Aorta (tissue), 5 donors: Measurements from ENCODE around the gene MUC4. TPM values are rescaled to one million over a fixed set of nuclear protein-coding genes. Genes with fewer than 3 reads are reported as not detected.

Source experiments
- ATAC-seq: fragments of 200-7000 bp; cut with Tn5 transposase; one replicate; pipeline ENCODE4 v1.9.1; 2022; ENCODE audit warnings: moderate library complexity; ENCODE audit not compliant: low FRiP score
- DNase-seq, 2 donors: peaks; one replicate each; pipeline ENCODE4 v3.0.0-alpha.2; 2020
- H3K27ac ChIP-seq, 2 donors: one replicate each; pipeline ENCODE4 v1.5.1; 2013; ENCODE audit warnings: low read length in 2 of 2, mild to moderate bottlenecking in 2 of 2, moderate library complexity in 2 of 2, control low read depth in 1 of 2, inconsistent platforms in 1 of 2, low read depth in 1 of 2
- H3K27me3 ChIP-seq, 2 donors: one replicate each; pipeline ENCODE4 v1.6.1; 2013; ENCODE audit warnings: control low read depth in 1 of 2, low read length in 1 of 2, mild to moderate bottlenecking in 1 of 2, moderate library complexity in 1 of 2; ENCODE audit not compliant: insufficient read depth in 2 of 2, control insufficient read depth in 1 of 2
- H3K36me3 ChIP-seq, 2 donors: one replicate each; pipeline ENCODE4 v1.6.1; 2013; ENCODE audit warnings: control low read depth in 1 of 2, low read length in 1 of 2, mild to moderate bottlenecking in 1 of 2; ENCODE audit not compliant: insufficient read depth in 2 of 2, control insufficient read depth in 1 of 2
- H3K4me1 ChIP-seq, 2 donors: one replicate each; pipeline ENCODE4 v1.6.1; 2013; ENCODE audit warnings: low read length in 2 of 2, control low read depth in 1 of 2, mild to moderate bottlenecking in 1 of 2, moderate library complexity in 1 of 2; ENCODE audit not compliant: insufficient read depth in 2 of 2, control insufficient read depth in 1 of 2
- H3K4me3 ChIP-seq, 2 donors: one replicate each; pipeline ENCODE4 v1.5.1; 2013; ENCODE audit warnings: low read length in 2 of 2, control low read depth in 1 of 2, mild to moderate bottlenecking in 1 of 2
- H3K9me3 ChIP-seq: one replicate; pipeline ENCODE4 v1.6.1; 2013; ENCODE audit warnings: mild to moderate bottlenecking, low read length; ENCODE audit not compliant: control insufficient read depth
- WGBS, 2 donors: extraction: QIAGEN DNeasy Blood & Tissue Kit; methylation state at CpG; one replicate each; pipeline ENCODE4 v1.1.7; 2013; 5-methylcytosine and 5-hydroxymethylcytosine counted together
- intact Hi-C, 2 donors: fragments of 100-400 bp; cut with DNase I; formaldehyde crosslinking; loops; one replicate each; pipeline versions ENCODE4 v1.14.2 to v1.15.0; 2022
- polyA plus RNA-seq, 2 donors: library from polyadenylated mRNA; stranded (reverse); fragments of 200-250 nt; gene quantifications; one replicate each; pipeline ENCODE4 v1.2.3, GENCODE V29; 2013
- total RNA-seq, 2 donors: library from RNA; stranded (reverse); fragmentation: NEBNext Ultra II Directional; extraction: Animal tissue kit (Norgen Biotek cat#: 25700); gene quantifications; one replicate each; pipeline ENCODE4 v1.2.1, GENCODE V29; 2021
- donor health status: healthy with polysubstance abuse.
- donor health status: Bipolar disorder and iron deficiency.
- donor health status: DM: no; HTN: no; CAD: no.
- donor health status: DM: no; HTN: no; CAD: no.
- donor health status: DM: yes; HTN: yes; CAD: no.

Gene MUC4
- total and polyA plus RNA-seq, 4 donors, result 0.06 to 0.25 (median 0.08) TPM; not detected in 1

DNA sequence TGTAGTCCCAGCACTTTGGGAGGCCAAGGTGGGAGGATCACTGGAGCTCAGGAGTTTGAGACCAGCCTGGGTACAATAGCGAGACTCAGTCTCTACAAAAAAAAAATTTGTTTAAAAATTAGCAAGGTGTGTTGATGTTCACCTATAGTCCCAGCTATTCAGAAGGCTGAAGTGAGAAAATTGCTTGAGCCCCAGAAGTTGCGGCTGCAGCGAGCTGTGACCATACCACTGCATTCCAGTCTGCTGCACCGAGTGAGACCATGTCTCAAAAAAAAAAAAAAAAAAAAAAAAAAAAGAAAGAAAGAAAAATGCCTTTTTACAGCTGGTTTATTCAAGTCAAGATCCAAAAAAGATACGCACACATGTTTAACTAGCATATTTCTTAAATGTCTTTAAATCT, 108.0 kb downstream of the MUC4 start:
- Histone ChIP-seq H3K27ac (no peak overlapping the region), H3K4me3 (no peak overlapping the region), H3K9me3 (no peaks in the 10 kb centered on the region), H3K27me3 (no peaks in the 10 kb centered on the region), H3K4me1 (no peaks in the 10 kb centered on the region), H3K36me3 (peaks cover 0 to 6% of the 10 kb centered on the region in 2 donors)
- 72 to 75% methylated on average over 5 of the region's 5 CpGs for WGBS, 2 donors
- DNase-seq, result peak in 1 of 2 donors; percentile 21
- ATAC-seq, result no peak
- intact Hi-C loops, result no loop called here

DNA sequence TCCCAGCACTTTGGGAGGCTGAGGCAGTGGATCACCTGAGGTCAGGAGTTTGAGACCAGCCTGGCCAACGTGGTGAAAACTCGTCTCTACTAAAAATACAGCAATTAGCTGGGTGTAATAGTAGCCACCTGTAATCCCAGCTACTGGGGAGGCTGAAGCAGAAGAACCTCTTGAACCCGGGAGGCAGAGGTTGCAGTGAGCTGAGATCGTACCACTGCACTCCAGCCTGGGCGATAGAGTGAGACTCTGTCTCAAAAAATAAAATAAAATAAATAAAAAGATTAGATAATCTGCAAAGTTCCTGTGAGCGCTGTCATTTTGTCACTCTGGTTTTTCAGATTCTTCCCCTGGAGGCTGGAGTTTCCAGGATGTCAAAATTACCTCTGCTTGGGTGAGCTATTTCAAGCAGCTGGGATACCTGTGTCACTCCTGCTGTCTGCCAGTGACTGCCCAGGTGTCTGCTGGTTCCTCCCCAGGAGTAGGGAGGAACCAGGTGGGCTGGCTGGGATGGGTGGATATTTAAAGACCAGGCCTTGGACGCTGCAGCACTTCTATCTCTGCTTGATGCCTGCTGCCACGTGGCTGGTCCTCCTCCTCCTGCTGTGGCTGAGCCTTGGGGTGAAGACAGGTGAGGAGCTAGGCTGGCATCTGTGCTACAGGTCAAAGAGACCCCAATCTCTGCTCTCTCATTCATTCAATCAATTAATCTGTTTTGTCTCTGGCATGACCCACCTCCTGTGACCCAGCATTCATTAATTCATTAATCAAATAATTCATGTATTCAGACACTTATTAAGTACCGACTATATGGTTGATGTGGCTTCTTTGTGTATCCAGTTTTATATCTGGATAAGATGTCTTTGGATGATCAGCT, 110.5 kb downstream of the MUC4 start:
- H3K27ac ChIP-seq, result no peak overlapping the region
- intact Hi-C loops, result no loop called here
- H3K4me3 ChIP-seq, result no peak overlapping the region
- peak; percentile 53 to 66 for DNase-seq
- WGBS, 2 donors, result 69 to 72% methylated on average over 9 of the region's 9 CpGs
- no peak for ATAC-seq
- H3K9me3 ChIP-seq, result no peaks in the 10 kb centered on the region
- no peaks in the 10 kb centered on the region for H3K36me3 ChIP-seq
- H3K4me1 ChIP-seq, result no peaks in the 10 kb centered on the region
- H3K27me3 ChIP-seq, result no peaks in the 10 kb centered on the region

DNA sequence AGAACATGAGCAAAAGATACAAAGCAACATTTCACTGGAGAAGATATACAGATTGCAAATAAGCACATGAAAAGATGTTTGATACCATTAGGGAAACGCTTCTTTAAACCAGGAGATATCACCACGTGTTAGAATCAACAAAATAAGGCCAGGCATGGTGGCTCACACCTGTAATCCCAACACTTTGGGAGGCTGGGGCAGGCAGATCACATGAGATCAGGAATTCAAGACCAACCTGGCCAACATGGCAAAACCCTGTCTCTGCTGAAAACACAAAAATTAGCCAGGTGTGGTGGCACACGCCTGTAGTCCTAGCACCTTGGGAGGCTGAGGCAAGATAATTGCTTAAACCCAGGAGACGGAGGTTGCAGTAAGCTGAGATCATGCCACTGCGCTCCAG, 111.4 kb downstream of the MUC4 start:
- DNase-seq (peak in 1 of 2 donors; percentile 51), ATAC-seq (no peak)
- H3K27me3 ChIP-seq, result no peaks in the 10 kb centered on the region
- H3K4me1 ChIP-seq, result no peaks in the 10 kb centered on the region
- 89 to 91% methylated on average over 5 of the region's 5 CpGs for WGBS, 2 donors
- H3K36me3 ChIP-seq, result no peaks in the 10 kb centered on the region
- no peak overlapping the region for H3K27ac ChIP-seq
- intact Hi-C loops, result no loop called here
- no peaks in the 10 kb centered on the region for H3K9me3 ChIP-seq
- no peak overlapping the region for H3K4me3 ChIP-seq

DNA sequence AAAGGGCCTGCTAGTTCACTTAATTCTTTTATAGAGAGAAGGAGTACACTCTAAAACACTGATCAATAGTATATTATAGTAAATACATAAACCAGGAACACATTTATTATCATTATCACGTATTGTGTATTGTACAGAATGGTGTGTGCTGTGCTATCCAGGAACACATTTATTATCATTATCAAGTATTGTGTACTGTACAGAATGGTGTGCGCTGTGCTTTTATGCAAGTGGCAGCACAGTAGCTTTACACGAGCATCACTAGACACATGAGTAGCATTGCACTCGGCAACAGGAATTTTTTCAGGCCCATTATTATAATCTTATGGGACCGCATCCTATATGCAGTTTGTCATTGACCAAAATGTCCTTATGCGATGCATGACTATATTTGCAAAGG, 111.9 kb downstream of the MUC4 start:
- H3K4me3 ChIP-seq, result no peak overlapping the region
- 76 to 80% methylated on average over 6 of the region's 6 CpGs for WGBS, 2 donors
- H3K27me3 ChIP-seq, result no peaks in the 10 kb centered on the region
- no peak for DNase-seq
- no peaks in the 10 kb centered on the region for H3K9me3 ChIP-seq
- intact Hi-C loops, result no loop called here
- no peak for ATAC-seq
- H3K36me3 ChIP-seq, result no peaks in the 10 kb centered on the region
- H3K4me1 ChIP-seq, result no peaks in the 10 kb centered on the region
- no peak overlapping the region for H3K27ac ChIP-seq

DNA sequence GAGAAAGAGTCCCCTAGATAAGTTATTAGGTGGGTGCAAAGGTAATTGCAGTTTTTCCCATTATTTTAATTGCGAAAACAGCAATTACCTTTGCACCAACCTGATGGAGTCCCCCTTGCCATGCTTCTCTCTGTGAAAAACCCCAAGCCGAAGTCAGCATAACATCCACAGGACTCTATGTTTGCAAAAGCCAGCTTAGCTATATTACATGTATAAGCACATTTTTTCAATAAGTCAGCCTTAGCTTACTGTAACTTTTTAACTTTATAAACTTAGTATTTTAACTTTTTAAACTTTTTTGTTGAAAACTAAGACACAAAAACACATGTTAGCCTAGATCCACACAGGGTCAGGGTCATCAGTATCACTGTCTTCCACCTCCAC, 112.3 kb downstream of the MUC4 start:
- no peaks in the 10 kb centered on the region for H3K36me3 ChIP-seq
- H3K27me3 ChIP-seq, result no peaks in the 10 kb centered on the region
- DNase-seq (no peak), ATAC-seq (no peak)
- intact Hi-C loops, result no loop called here
- no peak overlapping the region for H3K4me3 ChIP-seq
- WGBS, 2 donors, result 75 to 81% methylated on average over 2 of the region's 2 CpGs
- H3K4me1 ChIP-seq, result no peaks in the 10 kb centered on the region
- H3K27ac ChIP-seq, result no peak overlapping the region
- H3K9me3 ChIP-seq, result no peaks in the 10 kb centered on the region

DNA sequence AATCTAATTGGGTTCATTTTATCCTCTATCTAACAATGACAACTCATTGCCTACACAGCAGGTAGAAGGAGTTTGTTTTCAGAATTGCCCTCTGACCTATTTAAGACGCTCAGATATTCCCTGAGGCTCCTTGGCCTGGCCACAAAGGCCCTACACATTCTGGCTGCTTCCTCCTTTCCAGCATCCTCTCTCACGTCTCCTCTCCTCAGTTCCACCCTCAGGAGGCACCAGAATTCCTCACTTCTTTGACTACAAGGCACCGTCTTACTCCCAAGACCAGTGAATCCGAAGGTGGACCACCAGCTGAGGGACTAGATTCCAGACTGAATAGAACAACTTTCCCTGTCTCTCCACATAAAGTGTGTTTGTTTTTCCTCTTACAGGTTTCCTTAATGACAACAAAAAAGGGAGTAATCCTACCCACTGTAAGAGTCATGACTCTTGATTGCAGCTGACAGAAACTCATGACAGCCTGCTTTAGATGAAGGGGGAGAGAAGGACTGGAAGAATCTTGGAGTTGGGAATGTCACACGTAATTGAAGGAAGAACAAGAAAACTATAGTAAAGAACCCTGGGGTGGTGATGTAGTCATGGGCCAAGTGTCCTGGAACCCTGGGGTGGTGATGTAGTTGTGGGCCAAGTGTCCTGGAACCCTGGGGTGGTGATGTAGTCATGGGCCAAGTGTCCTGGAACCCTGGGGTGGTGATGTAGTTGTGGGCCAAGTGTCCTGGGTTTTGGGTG, 112.9 kb downstream of the MUC4 start:
- Histone ChIP-seq H3K27ac (no peak overlapping the region), H3K36me3 (no peaks in the 10 kb centered on the region), H3K4me1 (no peaks in the 10 kb centered on the region), H3K9me3 (no peaks in the 10 kb centered on the region), H3K4me3 (no peak overlapping the region), H3K27me3 (no peaks in the 10 kb centered on the region)
- intact Hi-C loops, result no loop called here
- WGBS, 2 donors, result 60 to 65% methylated on average over 5 of the region's 5 CpGs
- DNase-seq (peak in 1 of 2 donors; percentile 24), ATAC-seq (no peak)

DNA sequence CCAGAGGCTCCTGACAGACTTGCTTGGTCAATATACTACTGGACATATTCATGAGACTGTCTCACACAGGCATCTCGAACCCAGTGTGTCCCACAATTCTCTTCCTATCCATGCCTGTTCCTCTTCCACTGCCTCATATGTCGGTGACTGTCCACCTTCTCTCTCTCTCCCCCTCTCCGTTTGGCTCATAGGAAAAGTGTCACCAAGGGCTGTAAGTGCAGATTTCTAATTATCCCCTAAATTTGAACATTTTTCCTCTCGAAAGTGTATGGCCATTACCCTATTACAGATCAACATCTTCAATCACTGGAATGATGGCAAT, 113.4 kb downstream of the MUC4 start:
- no peaks in the 10 kb centered on the region for H3K9me3 ChIP-seq
- no peak overlapping the region for H3K27ac ChIP-seq
- intact Hi-C loops, result no loop called here
- peak in 1 of 2 donors; percentile 1 for DNase-seq
- H3K36me3 ChIP-seq, result no peaks in the 10 kb centered on the region
- peak; percentile 2 for ATAC-seq
- no peaks in the 10 kb centered on the region for H3K27me3 ChIP-seq
- 82 to 83% methylated on average over 4 of the region's 4 CpGs for WGBS, 2 donors
- H3K4me3 ChIP-seq, result no peak overlapping the region
- no peaks in the 10 kb centered on the region for H3K4me1 ChIP-seq

DNA sequence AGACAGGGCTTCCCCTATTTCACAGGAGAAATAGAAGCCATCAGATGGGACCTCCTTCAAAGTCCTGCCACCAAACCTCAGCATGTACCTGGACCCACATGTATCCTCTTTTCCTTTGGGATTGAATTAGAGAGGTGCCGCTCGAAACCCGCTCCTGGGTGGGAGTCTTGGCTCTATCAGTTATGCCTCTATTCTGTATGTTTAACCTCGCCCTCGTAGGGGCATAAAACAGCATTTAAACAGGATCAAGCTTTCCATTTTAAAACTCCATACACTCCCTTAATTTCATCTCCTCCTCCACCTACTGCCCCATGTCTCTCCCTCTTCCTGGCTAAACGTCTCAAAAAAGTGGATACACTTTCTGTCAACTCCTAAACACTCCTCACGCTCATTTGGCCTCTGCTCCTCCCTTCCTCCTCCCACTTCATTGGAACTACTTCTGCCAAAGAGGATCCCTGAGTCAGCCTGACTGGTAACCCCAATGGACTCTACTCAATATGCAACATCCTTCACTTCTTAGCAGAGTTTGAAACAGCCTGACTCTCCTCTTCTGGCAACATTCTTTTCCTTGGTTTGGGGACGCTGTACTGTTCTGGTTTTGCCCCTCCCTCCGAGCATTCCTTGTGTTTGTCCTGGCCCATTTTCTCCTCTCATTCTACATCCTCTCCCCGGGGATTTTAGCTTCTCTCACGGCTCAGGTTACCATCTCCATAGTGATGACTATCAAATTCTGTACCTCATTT, 114.0 kb downstream of the MUC4 start:
- no peaks in the 10 kb centered on the region for H3K27me3 ChIP-seq
- H3K9me3 ChIP-seq, result no peaks in the 10 kb centered on the region
- H3K4me3 ChIP-seq, result no peak overlapping the region
- no peak overlapping the region for H3K27ac ChIP-seq
- intact Hi-C loops, result no loop called here
- ATAC-seq (peak; percentile 62), DNase-seq (peak; percentile 43 to 50)
- 51 to 56% methylated on average over 11 of the region's 11 CpGs for WGBS, 2 donors
- H3K4me1 ChIP-seq, result no peaks in the 10 kb centered on the region
- H3K36me3 ChIP-seq, result no peaks in the 10 kb centered on the region
